GM21381 (cell line): Measurements from ENCODE around the gene AGO1.
"Not testable (repeated sequence)": the region's sequence is repeated elsewhere in the genome, so short reads cannot be mapped to it uniquely, and the experiment has no call there.

Experiments used
- ATAC-seq: cut with Tn5 transposase; IDR thresholded peaks from one replicate; pipeline ENCODE4 v1.9.1; 2021; ENCODE audit warnings: mild to moderate bottlenecking, moderate library complexity; ENCODE audit not compliant: unreplicated experiment

AGO1 gene

GRCh38 chr1:35866991-35867390 lies 16.0 kb upstream of the AGO1 start:
- no peak for ATAC-seq

- not testable (repeated sequence) for ATAC-seq
Observed at GRCh38 chr1:35869245-35869950, 13.6 kb upstream of the AGO1 start.

- no peak for ATAC-seq
Observed at GRCh38 chr1:35870651-35871309, 12.2 kb upstream of the AGO1 start.

GRCh38 chr1:35873243-35873750 lies 9.7 kb upstream of the AGO1 start:
- ATAC-seq, result no peak

- not testable (repeated sequence) for ATAC-seq
Observed at GRCh38 chr1:35874115-35874514, 8.9 kb upstream of the AGO1 start.

GRCh38 chr1:35876988-35877387 lies 6.0 kb upstream of the AGO1 start:
- no peak for ATAC-seq

- ATAC-seq, result no peak
Observed at GRCh38 chr1:35881850-35882273, 1.1 kb upstream of the AGO1 start.

GRCh38 chr1:35882586-35882944 lies 444 bp upstream of the AGO1 start:
- no peak for ATAC-seq

- ATAC-seq, result no peak
Observed at GRCh38 chr1:35883635-35884101, 659 bp downstream of the AGO1 start.

- no peak for ATAC-seq
Observed at GRCh38 chr1:35884934-35885333, 1.9 kb downstream of the AGO1 start.

- ATAC-seq, result no peak
Observed at GRCh38 chr1:35885961-35886558, 3.1 kb downstream of the AGO1 start.

GRCh38 chr1:35886577-35887431 lies 3.8 kb downstream of the AGO1 start:
- ATAC-seq, result no peak

- no peak for ATAC-seq
Observed at GRCh38 chr1:35887508-35887907, 4.5 kb downstream of the AGO1 start.

- ATAC-seq, result no peak
Observed at GRCh38 chr1:35888255-35888654, 5.2 kb downstream of the AGO1 start.

GRCh38 chr1:35888981-35889380 lies 6.0 kb downstream of the AGO1 start:
- not testable (repeated sequence) for ATAC-seq

- no peak for ATAC-seq
Observed at GRCh38 chr1:35893051-35893879, 10.3 kb downstream of the AGO1 start.

- peak; percentile 71 for ATAC-seq
Observed at GRCh38 chr1:35894183-35894582, 11.2 kb downstream of the AGO1 start.

- no peak for ATAC-seq
Observed at GRCh38 chr1:35894656-35895055, 11.6 kb downstream of the AGO1 start.

GRCh38 chr1:35899941-35900340 lies 16.9 kb downstream of the AGO1 start:
- ATAC-seq, result no peak

- ATAC-seq, result no peak
Observed at GRCh38 chr1:35901235-35901634, 18.2 kb downstream of the AGO1 start.
